HG02678 (cell line): ENCODE data around the gene F11R.
A peak's percentile ranks its signal among the peaks of the same experiment; 100 is the strongest.
"Not testable (repeated sequence)": the region's sequence is repeated elsewhere in the genome, so short reads cannot be mapped to it uniquely, and the experiment has no call there.

ENCODE experiments used
- ATAC-seq: cut with Tn5 transposase; IDR thresholded peaks from one replicate; pipeline ENCODE4 v1.9.1; 2021; ENCODE audit warnings: mild to moderate bottlenecking, moderate library complexity; ENCODE audit not compliant: unreplicated experiment

Gene F11R

DNA sequence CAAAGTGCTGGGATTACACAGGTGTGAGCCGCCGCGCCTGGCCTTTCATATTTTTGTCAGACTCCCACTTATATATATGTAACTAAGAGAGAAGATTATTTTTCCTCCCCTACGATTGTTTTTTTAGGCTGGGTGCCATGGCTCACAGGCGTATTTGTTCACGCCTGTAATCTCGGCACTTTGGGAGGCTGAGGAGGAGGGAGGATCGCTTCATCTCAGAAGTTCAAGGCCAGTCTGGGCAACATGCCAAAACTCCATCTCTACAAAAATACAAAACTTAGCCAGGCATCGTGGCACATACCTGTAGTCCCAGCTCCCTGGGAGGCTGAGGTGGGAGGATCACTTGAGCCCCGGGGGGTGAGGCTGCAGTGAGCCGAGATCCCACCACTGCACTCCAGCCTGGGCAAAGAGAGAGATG, 42.4 kb downstream of the F11R start:
- no peak for ATAC-seq

DNA sequence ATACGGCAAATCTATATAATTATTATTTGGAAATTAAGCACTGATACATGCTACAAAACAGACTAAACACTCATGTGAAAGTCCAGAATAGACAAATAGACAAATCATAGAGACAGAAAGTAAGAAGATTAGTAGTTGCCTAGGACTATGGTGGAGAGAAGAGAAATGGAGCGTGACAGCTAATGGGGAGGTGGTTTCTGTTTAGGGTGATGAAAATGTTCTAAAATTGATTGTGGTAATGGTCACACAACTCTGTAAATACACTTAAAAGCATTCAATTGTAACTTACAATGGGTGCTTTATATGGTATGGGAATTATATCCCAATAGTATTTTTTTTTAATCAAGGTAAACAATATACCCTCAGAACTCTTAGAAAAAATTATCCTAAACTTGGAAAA, 45.9 kb downstream of the F11R start:
- no peak for ATAC-seq

DNA sequence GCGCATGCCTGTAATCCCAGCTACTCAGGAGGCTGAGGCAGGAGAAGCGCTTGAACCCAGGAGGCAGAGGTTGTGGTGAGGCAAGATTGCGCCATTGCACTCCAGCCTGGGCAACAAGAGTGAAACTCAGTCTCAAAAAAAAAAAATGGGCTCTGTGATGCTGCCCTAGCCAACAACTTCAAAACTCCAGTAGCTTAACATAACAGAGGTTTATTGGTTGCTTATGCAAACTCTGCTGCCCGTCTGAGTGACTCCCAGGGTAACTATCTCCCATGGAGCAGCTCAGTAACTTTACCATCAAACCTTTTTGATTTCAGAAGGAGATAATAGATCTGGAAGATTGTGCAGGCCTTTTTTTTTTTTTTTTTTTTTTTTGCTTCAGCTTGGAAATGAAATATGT, 47.5 kb downstream of the F11R start:
- ATAC-seq: no peak

DNA sequence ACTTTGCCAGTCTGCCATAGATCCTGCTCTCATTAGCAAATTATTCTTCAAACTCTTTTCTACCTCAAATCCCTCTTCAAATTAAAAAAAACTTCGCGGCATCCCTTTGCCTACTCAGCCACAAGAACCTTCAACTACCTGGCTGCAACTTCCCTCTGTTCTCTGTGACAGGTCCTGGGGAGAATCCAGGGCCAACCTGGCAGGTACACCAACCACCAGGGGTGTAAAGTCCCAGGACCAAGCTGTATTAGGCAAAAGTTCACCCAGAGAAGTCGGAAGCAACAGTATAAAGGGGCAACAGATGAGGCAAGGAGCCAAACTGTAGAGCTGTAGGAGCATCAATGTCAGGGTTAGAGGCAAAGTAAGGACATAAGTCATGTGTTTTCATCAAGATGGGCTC, 48.0 kb downstream of the F11R start:
- ATAC-seq: no peak

DNA sequence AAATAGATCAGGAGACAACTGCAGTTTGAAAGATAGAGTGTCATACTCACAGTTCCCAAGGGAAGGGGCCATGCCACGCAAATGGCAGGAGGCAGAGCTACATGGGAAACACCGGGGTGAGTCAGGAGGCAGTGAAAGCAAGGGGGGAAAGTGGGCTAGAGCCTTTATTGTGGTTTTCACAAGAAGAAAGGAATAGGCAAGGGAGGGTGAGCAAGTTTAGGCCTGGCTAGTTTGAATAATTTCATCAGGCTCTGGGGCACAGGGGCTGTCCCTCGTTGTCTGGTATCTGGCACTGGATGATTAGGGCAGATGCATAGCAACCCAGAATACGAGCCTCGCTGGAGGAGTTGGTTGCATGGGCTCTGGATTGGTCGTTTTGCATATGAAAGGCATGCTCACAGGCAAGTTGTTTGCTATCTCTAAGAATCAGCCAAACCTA, 49.3 kb downstream of the F11R start:
- no peak for ATAC-seq

DNA sequence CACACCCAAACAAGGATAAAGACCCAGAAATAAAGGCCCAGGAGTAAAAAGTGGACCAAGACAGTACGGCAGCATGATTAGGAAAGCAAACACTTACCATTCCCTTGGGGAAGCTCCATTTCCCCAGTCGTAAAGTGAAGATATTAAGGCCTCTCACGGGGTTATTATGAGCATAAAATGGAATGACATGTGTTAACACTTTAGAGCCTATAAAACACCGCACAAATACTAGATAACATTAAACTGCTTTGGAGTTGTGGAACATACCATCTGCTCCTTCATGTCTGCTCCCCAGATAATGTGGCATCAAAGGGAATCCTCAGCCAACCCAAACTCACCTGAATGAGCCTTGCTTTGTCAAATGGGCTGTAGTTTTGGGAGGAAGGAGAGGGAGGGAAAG, 57.4 kb downstream of the F11R start:
- no peak for ATAC-seq

DNA sequence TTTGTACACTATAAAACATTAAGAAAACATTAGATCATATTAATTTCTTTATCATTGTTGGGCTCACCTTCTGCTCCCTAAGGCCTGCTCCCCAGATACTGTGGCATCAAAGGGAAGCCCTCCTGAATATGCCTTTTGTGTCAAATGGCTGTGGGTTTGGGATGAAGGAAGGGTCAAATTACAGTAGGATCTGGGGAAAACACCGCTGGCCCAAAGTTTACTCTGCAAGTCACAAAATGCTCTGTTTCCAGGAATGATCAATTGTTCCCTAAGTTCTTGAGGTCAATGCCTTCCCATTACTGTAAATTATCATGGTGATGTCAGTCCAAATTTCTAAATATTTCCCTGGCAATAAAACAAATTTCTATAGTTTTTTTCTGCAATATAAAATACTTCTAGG, 59.5 kb downstream of the F11R start:
- no peak for ATAC-seq

DNA sequence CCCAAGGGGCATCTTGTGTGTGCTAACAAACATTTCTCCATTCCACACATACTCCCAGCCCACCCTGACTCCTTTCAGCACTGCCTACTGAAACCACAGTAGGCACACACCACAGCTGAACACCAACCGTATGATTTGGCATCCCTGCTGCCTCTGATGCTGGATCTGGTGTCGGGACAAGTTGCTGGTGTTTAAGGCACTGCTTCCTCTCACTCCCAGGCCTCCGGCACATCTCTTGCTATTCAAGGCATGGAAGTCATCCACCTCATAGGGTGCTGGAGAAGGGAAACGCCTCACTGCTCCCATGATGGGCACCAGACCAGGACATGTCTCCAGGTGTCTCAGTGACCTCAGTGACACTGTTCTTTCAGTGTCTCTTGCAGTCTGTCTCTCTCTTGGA, 64.0 kb downstream of the F11R start:
- ATAC-seq: no peak

DNA sequence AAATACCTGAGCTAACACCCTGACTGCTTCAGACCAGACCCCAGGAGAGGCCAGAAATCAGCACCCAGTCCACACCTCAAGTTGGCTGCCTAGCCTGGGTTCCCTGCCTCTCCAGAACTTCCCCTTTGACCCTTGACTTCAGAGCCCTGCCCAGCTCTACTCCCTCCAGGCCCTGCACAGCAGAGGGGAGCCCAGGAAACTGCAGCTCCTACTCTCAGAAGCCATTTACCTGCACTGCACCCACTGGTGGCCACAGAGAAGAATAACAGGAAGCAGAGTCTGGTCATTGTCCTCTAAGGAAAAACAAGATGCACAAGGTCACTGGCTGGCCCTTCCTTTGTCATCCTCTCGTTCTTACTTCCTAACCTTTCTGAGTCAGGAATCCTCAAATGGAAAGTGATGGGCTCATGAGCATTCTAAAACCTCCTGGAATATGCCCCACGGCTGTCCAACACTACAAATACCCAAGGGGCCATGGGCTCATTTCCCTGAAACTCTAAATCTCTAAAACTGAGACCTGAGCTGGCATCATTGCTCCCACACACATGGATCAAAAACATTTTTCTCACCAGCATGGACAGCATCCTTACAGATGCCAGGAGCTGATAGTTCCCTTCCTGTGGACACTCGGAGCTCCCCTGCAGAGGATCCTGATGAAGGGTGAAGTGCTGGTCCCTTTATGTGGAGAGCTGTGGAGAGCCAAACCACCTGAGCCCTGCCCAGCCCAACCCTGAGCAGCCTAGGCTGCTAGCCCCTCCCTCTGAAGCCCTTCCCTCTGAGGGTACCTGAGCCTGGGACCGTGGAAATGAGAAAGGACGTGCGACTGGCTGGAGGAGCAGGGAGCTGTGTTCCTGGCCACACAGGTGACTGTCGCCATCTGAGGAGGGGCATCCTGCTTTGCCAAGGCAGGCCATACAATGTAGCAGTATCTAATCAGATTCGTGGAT, 66.5 kb downstream of the F11R start, which contains the start of gene ITLN2:
Gene ITLN2, minus strand, starts transcription at position 652 of the 947 bp plus-strand sequence. Its CDS starts 68 bp downstream, at position 584.
- ATAC-seq: peak; percentile 53

DNA sequence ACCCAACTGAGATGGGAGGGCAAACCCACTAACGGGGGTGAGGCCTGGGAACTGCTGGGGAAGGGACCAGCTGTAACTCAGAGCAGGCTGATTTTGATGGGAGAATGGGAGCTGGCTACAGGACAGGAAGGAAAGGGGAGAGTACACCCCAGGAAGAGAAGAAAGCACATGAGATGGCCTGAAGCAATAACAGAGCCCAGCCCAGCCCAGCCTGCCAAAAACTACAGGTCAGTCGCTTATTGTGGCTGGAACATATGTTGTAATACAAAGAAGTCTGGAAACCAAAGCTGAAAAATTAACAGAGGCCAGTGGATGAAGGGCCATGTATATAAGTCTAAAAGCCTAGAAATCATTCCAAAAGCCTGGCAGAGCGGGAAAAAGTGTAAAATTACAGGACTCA, 67.9 kb downstream of the F11R start:
- ATAC-seq: no peak

DNA sequence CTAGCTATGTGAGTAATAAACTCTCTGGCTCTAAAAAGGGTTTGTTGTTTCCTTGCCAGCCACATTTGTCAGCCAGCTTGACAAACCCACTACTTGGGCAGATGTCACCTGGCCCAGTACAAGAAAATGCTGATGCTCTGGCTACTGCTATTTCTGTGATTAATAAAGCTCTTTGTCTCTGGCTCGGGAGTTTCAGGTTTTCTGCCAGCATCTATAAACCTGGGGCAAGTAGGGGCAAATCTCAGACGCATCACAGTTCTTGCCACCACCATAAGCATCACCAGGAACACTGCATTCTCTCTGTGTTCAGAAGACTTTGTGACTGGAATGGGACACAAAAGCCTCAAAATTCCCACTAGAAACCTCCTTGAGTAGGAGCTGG, 68.8 kb downstream of the F11R start:
- ATAC-seq: no peak

DNA sequence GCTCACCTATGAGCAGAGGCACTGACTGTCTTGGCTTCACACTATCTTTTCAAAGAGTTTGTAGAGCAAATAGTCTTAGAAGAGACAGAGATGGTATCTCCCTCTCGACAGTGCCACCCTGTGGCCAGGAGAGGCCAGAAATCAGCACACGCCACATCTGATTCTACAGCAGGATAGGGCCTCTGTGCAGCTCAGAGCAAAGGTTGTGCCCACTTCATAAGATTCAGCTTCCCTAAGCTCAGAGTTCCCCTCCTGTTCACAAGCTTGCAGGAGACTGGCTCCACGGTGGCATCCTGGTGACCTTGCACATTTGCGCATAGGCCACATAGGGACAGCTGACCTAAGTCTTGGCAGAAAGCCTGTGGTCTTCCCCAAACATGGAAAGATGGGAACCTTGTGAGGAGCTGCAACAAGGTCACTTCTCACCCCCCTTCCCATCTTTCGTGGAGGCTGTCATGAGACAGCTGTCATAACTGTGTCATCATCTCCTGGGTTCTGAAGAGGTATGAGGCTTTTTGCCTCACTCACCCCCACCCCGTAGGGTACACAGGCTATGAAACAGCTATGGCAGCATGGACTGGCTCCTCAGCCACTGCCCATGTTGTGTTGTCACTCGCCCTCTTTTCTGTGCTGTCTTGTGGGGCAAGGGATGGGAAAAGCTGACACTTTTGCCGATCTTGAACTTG, 69.4 kb downstream of the F11R start:
- no peak for ATAC-seq

DNA sequence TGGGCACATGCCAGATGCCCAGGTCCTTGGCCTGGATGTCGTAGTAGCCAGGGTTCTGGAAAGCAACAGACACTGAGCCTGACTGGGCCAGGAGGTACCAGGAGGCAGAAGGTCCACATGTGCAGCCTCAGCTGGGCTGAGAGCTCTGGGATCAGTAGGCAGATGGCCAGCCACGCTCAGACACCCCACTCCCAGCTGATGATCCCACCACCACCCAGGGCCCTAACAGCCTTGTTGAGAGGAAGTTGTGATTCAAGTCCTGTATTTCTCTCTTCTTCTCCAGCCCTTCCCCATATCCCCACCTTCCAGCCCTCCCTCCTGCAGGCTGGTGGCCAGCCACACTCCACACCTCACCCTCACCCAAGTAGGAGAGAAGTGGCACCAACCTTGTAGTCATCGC, 70.3 kb downstream of the F11R start:
- ATAC-seq: no peak

DNA sequence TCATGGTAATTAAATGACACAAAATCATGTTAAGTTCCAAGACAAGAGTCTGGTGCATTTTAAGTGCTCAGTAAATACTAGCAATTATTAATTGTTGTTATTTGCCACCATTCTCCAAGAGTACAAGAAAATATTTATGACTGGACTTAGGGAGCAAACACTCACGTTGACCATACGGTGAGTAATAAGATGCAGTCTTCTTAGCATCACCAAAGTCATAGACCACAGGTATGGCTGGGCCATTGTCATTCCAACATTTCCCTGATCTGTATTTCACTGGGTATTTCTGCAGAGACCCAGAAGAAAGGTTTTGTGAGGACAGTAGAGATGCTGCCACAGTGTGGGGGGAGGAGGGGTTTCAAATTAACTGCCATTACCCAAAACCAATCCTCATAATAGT, 71.1 kb downstream of the F11R start:
- ATAC-seq: no peak

DNA sequence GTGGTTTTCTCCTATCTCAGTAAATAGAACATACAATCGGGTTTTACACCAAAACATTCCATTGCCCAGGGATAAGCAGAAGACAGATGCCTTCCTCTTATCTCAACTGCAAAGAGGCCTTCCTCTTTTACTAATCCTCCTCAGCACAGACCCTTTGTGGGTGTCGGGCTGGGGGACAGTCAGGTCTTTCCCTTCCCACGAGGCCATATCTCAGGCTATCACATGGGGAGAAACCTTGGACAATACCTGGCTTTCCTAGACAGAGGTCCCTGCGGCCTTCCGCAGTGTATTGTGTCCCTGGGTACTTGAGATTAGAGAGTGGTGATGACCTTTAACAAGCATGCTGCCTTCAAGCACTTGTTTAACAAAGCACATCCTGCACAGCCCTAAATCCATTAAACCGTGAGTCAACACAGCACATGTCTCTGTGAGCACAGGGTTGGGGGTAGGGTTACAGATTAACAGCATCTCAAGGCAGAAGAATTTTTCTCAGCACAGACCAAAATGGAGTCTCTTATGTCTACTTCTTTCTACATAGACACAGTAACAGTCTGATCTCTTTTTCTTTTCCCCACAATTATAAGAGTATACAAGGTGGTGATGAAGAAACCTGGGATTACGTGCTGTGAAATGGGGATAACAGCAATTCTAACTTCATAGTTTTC, 71.6 kb downstream of the F11R start:
- ATAC-seq: not testable (repeated sequence)

DNA sequence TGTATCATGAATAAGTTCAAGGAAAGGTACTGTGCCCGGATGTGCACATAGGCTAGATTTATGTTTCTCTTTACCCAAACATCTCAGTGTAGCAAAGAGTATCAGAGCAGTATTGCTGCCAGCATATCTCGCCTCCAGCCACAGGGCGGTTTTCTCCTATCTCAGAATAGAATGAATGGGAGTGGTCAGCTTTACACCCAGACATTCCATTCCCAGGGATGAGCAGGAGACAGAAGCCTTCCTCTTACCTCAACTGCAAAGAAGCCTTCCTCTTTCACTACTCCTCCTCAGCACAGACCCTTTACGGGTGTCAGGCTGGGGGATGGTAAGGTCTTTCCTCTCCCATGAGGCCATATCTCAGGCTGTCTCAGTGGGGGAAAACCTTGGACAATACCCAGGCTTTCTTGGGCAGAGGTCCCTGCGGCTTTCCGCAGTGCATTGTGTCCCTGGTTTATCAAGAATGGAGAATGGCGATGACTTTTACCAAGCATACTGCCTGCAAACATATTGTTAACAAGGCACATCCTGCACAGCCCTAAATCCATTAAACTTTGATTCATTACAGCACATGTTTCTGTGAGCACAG, 73.7 kb downstream of the F11R start:
- ATAC-seq: not testable (repeated sequence)

DNA sequence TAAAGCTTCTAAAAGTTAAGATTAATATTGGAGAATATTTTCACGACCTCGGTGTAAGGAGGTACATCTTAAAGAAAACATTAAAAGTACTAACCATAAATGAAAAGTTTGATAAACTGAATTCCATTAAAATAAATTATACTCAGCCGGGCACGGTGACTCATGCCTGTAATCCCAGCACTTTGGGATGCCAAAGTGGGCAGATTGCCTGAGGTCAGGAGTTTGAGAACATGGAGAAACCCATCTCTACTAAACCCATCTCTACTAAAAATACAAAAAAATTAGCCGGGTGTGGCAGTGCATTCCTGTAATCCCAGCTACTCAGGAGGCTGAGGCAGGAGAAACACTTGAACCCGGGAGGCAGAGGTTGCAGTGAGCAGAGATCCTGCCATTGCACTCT, 75.1 kb downstream of the F11R start:
- ATAC-seq: not testable (repeated sequence)
